Uterus (tissue), 4 donors: Measurements from ENCODE around the gene PDLIM7. TPM values are rescaled to one million over a fixed set of nuclear protein-coding genes. Genes with fewer than 3 reads are reported as not detected.
A peak's percentile ranks its signal among the peaks of the same experiment; 100 is the strongest.
"Not testable (repeated sequence)": the region's sequence is repeated elsewhere in the genome, so short reads cannot be mapped to it uniquely, and the experiment has no call there.

Experiments used
- DNase-seq, 2 donors: peaks; one replicate each; pipeline ENCODE4 v3.0.0-alpha.2; 2019 to 2020
- H3K27ac ChIP-seq, 2 donors: fragments of 200-600 bp; sonication (generic); 1 replicate in 1 of 2; 2 replicates in 1 of 2; pipeline ENCODE4 v1.5.1; 2016 to 2018
- H3K27me3 ChIP-seq, 2 donors: fragments of 200-600 bp; sonication (generic); one replicate each; pipeline ENCODE4 v1.5.1; 2018 to 2019; ENCODE audit warnings: control low read depth in 1 of 2
- H3K36me3 ChIP-seq, 2 donors: fragments of 200-600 bp; sonication (generic); one replicate each; pipeline ENCODE4 v1.5.1; 2019; ENCODE audit warnings: control low read depth in 1 of 2
- H3K4me1 ChIP-seq, 2 donors: fragments of 200-600 bp; sonication (generic); one replicate each; pipeline ENCODE4 v1.5.1; 2018 to 2019; ENCODE audit warnings: control low read depth in 1 of 2
- H3K4me3 ChIP-seq, 2 donors: fragments of 200-600 bp; sonication (generic); 1 replicate in 1 of 2; 2 replicates in 1 of 2; pipeline ENCODE4 v1.5.1; 2018 to 2019; ENCODE audit warnings: mild to moderate bottlenecking in 1 of 2
- H3K9me3 ChIP-seq, 2 donors: fragments of 200-600 bp; sonication (generic); one replicate each; pipeline ENCODE4 v1.5.1; 2019; ENCODE audit warnings: control low read depth in 1 of 2
- POLR2A ChIP-seq, 2 donors: fragments of 450-650 bp; IDR thresholded peaks; one replicate each; pipeline ENCODE4 v1.6.1; 2016; ENCODE audit warnings: antibody characterized with exemption in 2 of 2, mild to moderate bottlenecking in 1 of 2, moderate library complexity in 1 of 2
- intact Hi-C: fragments of 100-400 bp; cut with DNase I; formaldehyde crosslinking; loops from one replicate; pipeline ENCODE4 v1.15.1; 2023; ENCODE audit warnings: low total_unique reads
- total RNA-seq, 4 donors: library from RNA; depleted of rRNA in 3 of 4; stranded (reverse); fragments of >200 nt in 3 of 4; gene quantifications; one replicate each; pipeline versions ENCODE4 v1.1.0 to v1.2.4, GENCODE V29; 2014 to 2023
- TF ChIP-seq, protein P1 (sequence below), 4 experiments: fragments of 200-600 bp in 2 of 4; fragments of 450-650 bp in 2 of 4; sonication (generic) in 2 of 4; IDR thresholded peaks; one replicate each; pipeline ENCODE4 v1.5.1; 2016 to 2019; ENCODE audit warnings: antibody characterized with exemption in 4 of 4, mild to moderate bottlenecking in 2 of 4, moderate library complexity in 1 of 4
- donor health status: DM: yes; HTN: yes; CAD: no.

PDLIM7 gene
- total RNA-seq, 4 donors from 2014 or later, result 102 to 543 (median 193) TPM

DNA sequence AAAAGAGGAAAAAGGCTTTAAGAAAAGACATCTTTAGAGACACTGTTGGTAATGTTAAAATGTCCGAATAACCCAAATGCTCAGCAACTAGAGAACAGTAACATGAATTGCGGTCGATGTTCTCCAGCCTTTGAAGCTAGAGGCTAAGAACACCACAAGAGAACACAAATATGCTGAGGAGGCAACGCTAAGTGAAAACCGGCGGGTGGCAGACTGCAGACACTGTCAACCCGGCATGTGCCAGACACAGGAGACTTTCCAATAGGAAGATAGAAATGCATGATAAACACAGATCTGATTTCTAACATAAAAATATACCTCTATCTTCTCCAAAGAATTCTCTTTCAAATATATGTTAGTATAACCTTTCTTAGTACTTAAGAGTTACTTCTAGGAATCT is 37.7 kb upstream of the PDLIM7 start:
- no peaks in the 10 kb centered on the region for H3K27me3 ChIP-seq
- no peak for TF ChIP-seq POLR2A (IDR thresholded peaks at IDR 0.05)
- TF ChIP-seq, protein P1, sequence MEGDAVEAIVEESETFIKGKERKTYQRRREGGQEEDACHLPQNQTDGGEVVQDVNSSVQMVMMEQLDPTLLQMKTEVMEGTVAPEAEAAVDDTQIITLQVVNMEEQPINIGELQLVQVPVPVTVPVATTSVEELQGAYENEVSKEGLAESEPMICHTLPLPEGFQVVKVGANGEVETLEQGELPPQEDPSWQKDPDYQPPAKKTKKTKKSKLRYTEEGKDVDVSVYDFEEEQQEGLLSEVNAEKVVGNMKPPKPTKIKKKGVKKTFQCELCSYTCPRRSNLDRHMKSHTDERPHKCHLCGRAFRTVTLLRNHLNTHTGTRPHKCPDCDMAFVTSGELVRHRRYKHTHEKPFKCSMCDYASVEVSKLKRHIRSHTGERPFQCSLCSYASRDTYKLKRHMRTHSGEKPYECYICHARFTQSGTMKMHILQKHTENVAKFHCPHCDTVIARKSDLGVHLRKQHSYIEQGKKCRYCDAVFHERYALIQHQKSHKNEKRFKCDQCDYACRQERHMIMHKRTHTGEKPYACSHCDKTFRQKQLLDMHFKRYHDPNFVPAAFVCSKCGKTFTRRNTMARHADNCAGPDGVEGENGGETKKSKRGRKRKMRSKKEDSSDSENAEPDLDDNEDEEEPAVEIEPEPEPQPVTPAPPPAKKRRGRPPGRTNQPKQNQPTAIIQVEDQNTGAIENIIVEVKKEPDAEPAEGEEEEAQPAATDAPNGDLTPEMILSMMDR (IDR thresholded peaks at IDR 0.05), result no peak
- H3K4me3 ChIP-seq, result no peak overlapping the region
- H3K9me3 ChIP-seq, result no peaks in the 10 kb centered on the region
- H3K36me3 ChIP-seq, result no peaks in the 10 kb centered on the region
- H3K4me1 ChIP-seq, result peaks cover 0 to 13% of the 10 kb centered on the region in 2 donors
- peak overlapping the region in 1 of 2 donors; percentile 89 for H3K27ac ChIP-seq
- no peak for DNase-seq
- intact Hi-C loops, result no loop called here

DNA sequence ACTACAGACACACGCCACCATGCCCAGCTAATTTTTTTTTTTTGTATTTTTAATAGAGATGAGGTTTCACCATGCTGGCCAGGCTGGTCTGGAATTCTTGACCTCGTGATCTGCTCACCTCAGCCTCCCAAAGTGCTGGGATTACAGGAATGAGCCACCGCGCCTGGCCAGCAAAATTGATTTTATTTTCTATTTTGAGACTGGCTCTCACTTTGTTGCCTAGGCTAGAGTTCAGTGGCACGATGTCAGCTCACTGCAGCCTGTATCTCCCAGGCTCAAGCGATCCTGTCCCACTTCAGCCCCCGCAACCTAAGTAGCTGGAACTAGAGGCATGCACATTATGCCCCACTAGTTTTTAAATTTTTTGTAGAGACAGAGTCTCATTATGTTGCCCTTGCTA is 37.0 kb upstream of the PDLIM7 start:
- H3K4me1 ChIP-seq, result peaks cover 0 to 13% of the 10 kb centered on the region in 2 donors
- H3K9me3 ChIP-seq, H3K4me3 ChIP-seq, H3K27ac ChIP-seq, DNase-seq, H3K36me3 ChIP-seq, H3K27me3 ChIP-seq, intact Hi-C loops: not testable (repeated sequence)

DNA sequence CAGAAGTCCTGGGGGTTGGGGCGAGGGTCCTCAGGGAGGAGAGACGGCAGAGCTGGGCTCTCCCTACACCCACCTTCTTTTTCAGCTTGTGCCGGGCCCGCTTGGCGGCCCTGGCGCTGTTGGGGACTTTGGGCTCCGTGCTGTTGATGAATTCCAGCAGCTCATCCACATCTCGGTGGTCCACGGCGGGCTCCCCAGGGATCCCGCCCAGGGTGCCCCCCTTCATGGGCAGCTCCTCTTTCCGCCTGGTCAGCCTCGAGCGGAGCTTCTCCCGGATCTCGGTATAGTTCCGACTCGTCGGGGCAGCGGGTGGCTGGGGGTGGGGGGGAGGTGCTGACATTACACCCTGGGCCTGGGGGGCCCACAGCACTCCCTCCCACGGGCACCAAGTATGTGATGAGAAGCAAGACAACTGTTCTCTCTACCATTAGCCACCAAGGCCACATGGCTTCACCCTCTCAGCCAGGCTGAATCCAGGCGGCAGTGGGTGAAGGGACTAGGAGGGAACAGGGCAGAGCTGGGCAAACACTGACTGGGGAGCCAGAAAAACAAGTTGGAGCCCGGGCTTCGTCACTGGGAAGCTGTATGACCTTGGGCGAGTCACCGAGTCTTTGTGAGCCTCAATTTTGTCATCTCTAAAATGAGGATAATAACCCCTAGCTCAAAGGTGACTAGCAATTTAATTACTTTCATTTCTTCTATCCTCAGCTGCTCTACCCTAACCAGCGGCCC is 34.0 kb upstream of the PDLIM7 start:
- Histone ChIP-seq H3K36me3 (no peaks in the 10 kb centered on the region), H3K9me3 (no peaks in the 10 kb centered on the region), H3K27me3 (no peaks in the 10 kb centered on the region), H3K27ac (no peak overlapping the region), H3K4me1 (peaks cover 0 to 3% of the 10 kb centered on the region in 2 donors), H3K4me3 (no peak overlapping the region)
- intact Hi-C loops, result no loop called here
- TF ChIP-seq POLR2A (IDR thresholded peaks at IDR 0.05), result no peak
- TF ChIP-seq, protein P1 (IDR thresholded peaks at IDR 0.05), result no peak
- no peak for DNase-seq

DNA sequence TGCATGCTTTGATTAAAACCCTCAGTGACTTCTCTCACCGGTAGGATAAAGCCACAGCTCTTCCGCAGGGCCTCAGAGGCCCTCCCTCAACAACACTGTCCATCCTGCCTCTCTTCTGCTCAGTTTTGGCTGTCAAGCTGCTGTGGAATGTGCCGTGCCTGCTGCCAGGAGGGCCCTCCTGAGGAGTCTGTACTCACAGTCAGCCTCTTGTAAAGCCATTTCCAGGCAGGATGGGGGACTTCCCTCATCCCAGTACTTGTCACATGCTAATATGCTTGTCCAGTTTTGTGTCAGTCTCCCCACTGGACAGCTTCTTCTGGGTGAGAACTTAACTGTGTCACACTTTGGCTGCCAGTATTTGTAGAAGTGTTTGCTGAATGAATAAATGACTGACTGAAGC is 33.2 kb upstream of the PDLIM7 start:
- no peak for DNase-seq
- Histone ChIP-seq H3K4me3 (no peak overlapping the region), H3K27ac (no peak overlapping the region), H3K4me1 (no peaks in the 10 kb centered on the region), H3K36me3 (no peaks in the 10 kb centered on the region), H3K27me3 (no peaks in the 10 kb centered on the region), H3K9me3 (no peaks in the 10 kb centered on the region)
- no peak for TF ChIP-seq POLR2A (IDR thresholded peaks at IDR 0.05)
- TF ChIP-seq, protein P1 (IDR thresholded peaks at IDR 0.05), result no peak
- intact Hi-C loops, result no loop called here

DNA sequence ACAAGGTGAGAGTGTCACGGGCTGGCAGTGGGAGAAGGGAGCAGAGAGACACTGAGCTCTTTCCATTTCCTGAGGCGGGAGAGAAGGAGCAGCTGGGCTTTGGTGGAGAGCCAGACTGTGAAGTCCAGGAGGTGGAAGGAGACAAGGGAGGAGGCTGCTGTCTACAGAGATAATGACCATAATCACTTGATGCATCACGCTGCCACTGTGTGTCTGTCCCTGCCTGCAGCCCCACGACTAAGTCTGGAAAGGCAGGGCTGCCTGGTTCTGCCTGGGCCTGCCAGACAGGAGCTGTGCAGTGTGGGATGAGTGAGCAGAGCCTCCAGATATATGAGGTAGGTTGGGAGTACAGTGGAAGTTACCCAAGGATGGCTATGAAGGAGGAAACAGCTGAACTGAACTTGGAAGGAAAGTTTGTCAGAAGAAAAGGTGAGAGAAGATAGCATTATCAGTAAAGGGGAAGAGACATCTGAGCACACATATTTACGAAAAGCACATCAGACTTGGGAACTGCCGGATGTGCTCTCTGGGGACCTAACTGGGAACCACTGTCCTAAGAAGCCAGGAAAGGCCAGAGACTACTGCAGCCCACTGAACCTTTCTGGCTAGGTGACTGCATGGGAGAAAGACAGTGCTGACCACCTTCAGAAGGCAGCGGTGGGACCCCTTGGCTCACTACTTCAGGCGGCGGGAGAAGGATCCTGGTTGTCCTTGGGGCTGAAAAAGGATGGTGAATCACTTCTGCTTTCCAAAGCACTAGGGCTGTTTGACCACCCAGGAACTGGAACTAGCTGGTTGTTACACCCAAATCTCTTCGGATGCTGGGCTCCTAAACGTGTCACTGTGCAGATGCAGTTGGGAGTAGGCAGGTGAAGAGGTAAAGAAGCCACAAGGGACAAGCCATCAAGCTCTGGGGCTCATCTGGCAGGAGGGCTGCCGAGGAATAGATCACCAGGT is 32.1 kb upstream of the PDLIM7 start:
- no peaks in the 10 kb centered on the region for H3K36me3 ChIP-seq
- H3K4me3 ChIP-seq, result no peak overlapping the region
- no peak for DNase-seq
- no peaks in the 10 kb centered on the region for H3K9me3 ChIP-seq
- intact Hi-C loops, result no loop called here
- TF ChIP-seq, protein P1 (IDR thresholded peaks at IDR 0.05), result no peak
- TF ChIP-seq POLR2A (IDR thresholded peaks at IDR 0.05), result no peak
- no peak overlapping the region for H3K27ac ChIP-seq
- H3K27me3 ChIP-seq, result no peaks in the 10 kb centered on the region
- no peaks in the 10 kb centered on the region for H3K4me1 ChIP-seq
